Esophagus squamous epithelium (tissue), 5 donors: ENCODE data around the gene ID2. TPM values are rescaled to one million over a fixed set of nuclear protein-coding genes. Genes with fewer than 3 reads are reported as not detected.

Experiments used
- DNase-seq: peaks from one replicate; lab custom pipeline; 2025; lab: John Stamatoyannopoulos, UW
- H3K27ac ChIP-seq, 4 donors: fragments of 200-600 bp; sonication (generic); one replicate each; pipeline ENCODE4 v1.5.1; 2016 to 2019; ENCODE audit warnings: mild to moderate bottlenecking in 1 of 4
- H3K27me3 ChIP-seq, 4 donors: fragments of 200-600 bp; sonication (generic); 1 replicate in 3 of 4; 2 replicates in 1 of 4; pipeline versions ENCODE4 v1.5.1 to v1.6.0; 2017 to 2021; ENCODE audit warnings: antibody characterized with exemption in 1 of 4
- H3K36me3 ChIP-seq, 3 donors: fragments of 200-600 bp; sonication (generic); one replicate each; pipeline ENCODE4 v1.5.1; 2016 to 2019
- H3K4me1 ChIP-seq, 3 donors: fragments of 200-600 bp; sonication (generic); one replicate each; pipeline ENCODE4 v1.5.1; 2017 to 2019
- H3K4me3 ChIP-seq, 4 donors: fragments of 200-600 bp; sonication (generic); 1 replicate in 3 of 4; 2 replicates in 1 of 4; pipeline ENCODE4 v1.5.1; 2016 to 2019; ENCODE audit warnings: mild to moderate bottlenecking in 2 of 4, moderate library complexity in 1 of 4
- H3K9me3 ChIP-seq, 3 donors: fragments of 200-600 bp; sonication (generic); one replicate each; pipeline ENCODE4 v1.5.1; 2016 to 2019
- POLR2A ChIP-seq, 4 donors: fragments of 450-650 bp; IDR thresholded peaks; one replicate each; pipeline ENCODE4 v1.6.1; 2017; ENCODE audit warnings: antibody characterized with exemption in 4 of 4, mild to moderate bottlenecking in 4 of 4, moderate library complexity in 3 of 4
- WGBS, 2 donors: methylation state at CpG; one replicate each; pipeline ENCODE4 v1.1.5; 2018; 5-methylcytosine and 5-hydroxymethylcytosine counted together
- intact Hi-C: fragments of 100-400 bp; cut with DNase I; formaldehyde crosslinking; loops from one replicate; pipeline ENCODE4 v1.15.0; 2022
- total RNA-seq, 4 donors: library from RNA; depleted of rRNA; stranded (reverse); fragments of >200 nt; gene quantifications; one replicate each; pipeline ENCODE4 v1.1.0, GENCODE V29; 2016
- TF ChIP-seq, protein P1 (sequence below), 6 experiments: fragments of 450-650 bp in 4 of 6; fragments of 200-600 bp in 2 of 6; sonication (generic) in 2 of 6; IDR thresholded peaks; one replicate each; pipeline ENCODE4 v1.5.1; 2016 to 2019; ENCODE audit warnings: antibody characterized with exemption in 6 of 6, mild to moderate bottlenecking in 4 of 6, moderate library complexity in 4 of 6
- donor health status: DM: yes; HTN: yes; CAD: no.

ID2 gene
- total RNA-seq, 4 donors from 2014 or later, result 16.1 to 82.0 (median 34.2) TPM

- Histone ChIP-seq H3K27ac (peak overlapping the region; percentile 87 to 96 (median 92)), H3K4me3 (peak overlapping the region in 3 of 4 donors; percentile 75 to 81 (median 77)), H3K27me3 (peaks cover 0 to 34% (median 0%) of the 10 kb centered on the region in 4 donors), H3K36me3 (no peaks in the 10 kb centered on the region), H3K4me1 (peaks cover 21 to 82% (median 29%) of the 10 kb centered on the region in 3 donors), H3K9me3 (peaks cover 0 to 2% (median under 1%) of the 10 kb centered on the region in 3 donors)
- DNase-seq, result no peak
- 31 to 62% methylated on average over 17 to 19 of the region's 19 CpGs for WGBS, 2 donors
- TF ChIP-seq, protein P1, sequence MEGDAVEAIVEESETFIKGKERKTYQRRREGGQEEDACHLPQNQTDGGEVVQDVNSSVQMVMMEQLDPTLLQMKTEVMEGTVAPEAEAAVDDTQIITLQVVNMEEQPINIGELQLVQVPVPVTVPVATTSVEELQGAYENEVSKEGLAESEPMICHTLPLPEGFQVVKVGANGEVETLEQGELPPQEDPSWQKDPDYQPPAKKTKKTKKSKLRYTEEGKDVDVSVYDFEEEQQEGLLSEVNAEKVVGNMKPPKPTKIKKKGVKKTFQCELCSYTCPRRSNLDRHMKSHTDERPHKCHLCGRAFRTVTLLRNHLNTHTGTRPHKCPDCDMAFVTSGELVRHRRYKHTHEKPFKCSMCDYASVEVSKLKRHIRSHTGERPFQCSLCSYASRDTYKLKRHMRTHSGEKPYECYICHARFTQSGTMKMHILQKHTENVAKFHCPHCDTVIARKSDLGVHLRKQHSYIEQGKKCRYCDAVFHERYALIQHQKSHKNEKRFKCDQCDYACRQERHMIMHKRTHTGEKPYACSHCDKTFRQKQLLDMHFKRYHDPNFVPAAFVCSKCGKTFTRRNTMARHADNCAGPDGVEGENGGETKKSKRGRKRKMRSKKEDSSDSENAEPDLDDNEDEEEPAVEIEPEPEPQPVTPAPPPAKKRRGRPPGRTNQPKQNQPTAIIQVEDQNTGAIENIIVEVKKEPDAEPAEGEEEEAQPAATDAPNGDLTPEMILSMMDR (IDR thresholded peaks at IDR 0.05), result no peak
- TF ChIP-seq POLR2A (IDR thresholded peaks at IDR 0.05), result no peak
- intact Hi-C loops, result no loop called here
Measured at GRCh38 chr2:8679827-8680731, 1.8 kb upstream of the ID2 start.

DNA sequence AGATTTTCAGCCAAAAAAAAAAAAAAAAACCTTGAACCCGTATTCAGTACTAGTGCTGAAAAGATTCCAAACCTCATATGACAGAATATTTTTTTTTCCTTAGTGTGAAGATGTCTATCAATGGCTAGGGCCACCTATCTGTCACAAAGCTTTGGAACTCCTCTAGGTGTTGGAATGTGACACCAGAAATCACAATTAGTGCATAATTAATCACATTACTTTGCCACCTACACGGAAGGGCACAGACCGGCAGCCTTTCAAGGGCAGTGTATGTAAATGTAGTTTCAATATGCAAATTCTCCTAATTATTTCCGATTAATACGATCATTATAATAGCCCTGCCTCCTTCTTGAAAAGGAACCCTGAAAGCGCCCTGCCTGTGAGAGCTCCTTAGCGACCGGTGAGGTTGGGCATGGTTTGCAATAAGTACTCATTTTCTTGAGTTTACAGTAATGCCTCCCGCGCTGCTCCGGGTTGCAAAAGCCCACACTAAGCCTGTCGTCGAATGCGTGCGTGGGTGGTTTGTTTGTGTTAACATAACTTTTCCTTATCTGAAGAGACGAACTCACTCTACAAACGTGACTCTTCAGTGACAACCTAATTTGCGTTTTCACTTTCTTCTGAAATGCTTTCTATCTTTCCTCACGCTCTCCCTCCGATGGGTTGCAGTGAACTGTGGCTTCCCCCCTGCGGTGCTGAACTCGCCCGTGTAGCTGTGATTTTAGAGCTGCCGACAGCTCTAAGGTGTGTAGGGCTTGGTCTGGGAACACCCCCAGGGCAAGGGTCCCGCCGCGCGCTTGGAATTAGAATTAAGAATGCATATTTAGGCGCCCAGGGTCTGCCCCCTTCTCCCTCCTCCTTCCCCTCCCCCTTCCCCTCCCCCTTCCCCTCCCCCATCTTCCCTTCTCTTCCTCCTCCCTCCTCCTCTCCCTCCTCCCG, 765 bp upstream of the ID2 start:
- H3K9me3 ChIP-seq, result no peaks in the 10 kb centered on the region
- no peaks in the 10 kb centered on the region for H3K36me3 ChIP-seq
- WGBS, 2 donors, result 1 to 3% methylated on average over 29 to 30 of the region's 30 CpGs
- H3K4me1 ChIP-seq, result peaks cover 20 to 87% (median 30%) of the 10 kb centered on the region in 3 donors
- no peak for DNase-seq
- intact Hi-C loops, result no loop called here
- H3K4me3 ChIP-seq, result peak overlapping the region; percentile 39 to 81 (median 76)
- H3K27me3 ChIP-seq, result peaks cover 0 to 25% (median 0%) of the 10 kb centered on the region in 4 donors
- peak overlapping the region; percentile 87 to 96 (median 92) for H3K27ac ChIP-seq
- TF ChIP-seq POLR2A (IDR thresholded peaks at IDR 0.05), result peak in 1 of 4 donors; percentile 44
- TF ChIP-seq, protein P1 (IDR thresholded peaks at IDR 0.05), result no peak

DNA sequence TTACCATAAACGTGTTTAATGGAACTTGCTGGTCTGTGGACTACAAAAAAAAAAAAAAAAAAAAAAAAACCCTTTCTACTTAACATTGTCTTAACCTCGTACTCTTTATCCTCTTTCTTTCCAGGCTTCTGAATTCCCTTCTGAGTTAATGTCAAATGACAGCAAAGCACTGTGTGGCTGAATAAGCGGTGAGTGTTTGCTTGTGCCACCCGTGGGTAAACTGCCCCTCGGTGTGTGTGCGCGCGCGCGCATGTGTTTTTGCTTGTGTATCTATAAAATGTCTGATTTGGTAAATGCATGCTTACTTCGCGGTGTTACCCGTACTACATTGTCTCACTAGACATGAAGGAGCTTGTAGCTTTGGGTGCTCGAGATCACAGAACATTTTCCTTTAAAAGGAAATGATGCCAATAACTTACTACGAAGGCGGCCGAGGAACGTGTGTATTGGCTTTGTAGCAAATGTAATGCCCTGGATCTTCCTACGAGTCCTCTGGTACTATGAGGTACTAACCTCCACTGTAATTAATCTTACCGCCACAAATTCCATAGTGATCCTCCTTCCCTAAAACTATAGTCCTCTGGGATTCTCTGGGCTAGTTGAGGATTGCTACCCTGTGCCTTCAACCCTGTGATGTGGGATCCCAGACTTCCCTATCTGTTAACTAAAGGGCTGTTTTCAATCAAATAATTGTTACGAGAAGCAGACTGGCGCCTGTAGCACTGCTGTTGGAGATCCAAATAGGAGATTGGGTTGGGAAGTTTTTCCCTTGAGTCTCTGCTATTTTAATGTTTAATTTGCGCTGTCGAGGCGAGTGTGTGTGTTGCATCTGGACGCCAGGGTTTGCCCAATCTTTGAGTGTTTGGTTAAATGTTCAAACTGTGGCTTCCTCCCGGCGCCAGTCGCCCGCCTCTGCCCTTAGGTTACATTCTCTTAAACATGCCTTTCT, 1.1 kb downstream of the ID2 start:
- peaks cover 9 to 68% (median 18%) of the 10 kb centered on the region in 3 donors for H3K4me1 ChIP-seq

DNA sequence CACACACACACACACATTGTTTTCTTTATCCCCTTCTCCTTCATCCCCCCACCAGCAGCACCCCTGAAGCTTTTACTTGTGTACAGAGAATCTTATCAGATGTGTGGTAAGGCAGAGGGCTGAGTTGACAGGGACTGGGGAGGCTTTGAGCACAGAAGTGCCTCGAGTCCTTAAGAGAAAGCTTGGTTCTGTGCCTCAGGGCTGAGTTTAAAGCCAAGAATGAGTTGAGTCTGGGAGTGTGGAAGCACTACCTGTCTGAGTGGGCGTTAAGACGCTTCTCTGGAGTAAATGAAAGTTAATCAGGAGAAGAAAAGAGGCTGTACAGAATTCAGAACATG, 2.7 kb downstream of the ID2 start:
- Histone ChIP-seq H3K4me1 (peaks cover 9 to 58% (median 18%) of the 10 kb centered on the region in 3 donors), H3K27ac (peak overlapping the region; percentile 79 to 96 (median 87)), H3K27me3 (peaks cover 0 to 4% (median 0%) of the 10 kb centered on the region in 4 donors), H3K9me3 (no peaks in the 10 kb centered on the region), H3K4me3 (peak overlapping the region; percentile 67 to 81 (median 76)), H3K36me3 (no peaks in the 10 kb centered on the region)
- WGBS, 2 donors, result 0 to 13% methylated on average over 3 of the region's 3 CpGs
- TF ChIP-seq, protein P1 (IDR thresholded peaks at IDR 0.05), result no peak
- TF ChIP-seq POLR2A (IDR thresholded peaks at IDR 0.05), result no peak
- no peak for DNase-seq
- intact Hi-C loops, result no loop called here

More for the DNA sequence above, 1.1 kb downstream of the ID2 start:
- no peak for DNase-seq
- Histone ChIP-seq H3K9me3 (no peaks in the 10 kb centered on the region), H3K27ac (peak overlapping the region; percentile 53 to 96 (median 92)), H3K27me3 (peaks cover 0 to 6% (median 0%) of the 10 kb centered on the region in 4 donors), H3K36me3 (no peaks in the 10 kb centered on the region), H3K4me3 (peak overlapping the region; percentile 46 to 81 (median 76))
- intact Hi-C loops, result no loop called here
- 4 to 5% methylated on average over 29 to 30 of the region's 30 CpGs for WGBS, 2 donors
- TF ChIP-seq, protein P1 (IDR thresholded peaks at IDR 0.05), result peak in 3 of 6 experiments; percentile 11 to 19 (median 14)
- TF ChIP-seq POLR2A (IDR thresholded peaks at IDR 0.05), result peak in 2 of 4 donors; percentile 14 to 34
